ENCODE results near the gene ZMIZ1. TPM values are rescaled to one million over a fixed set of nuclear protein-coding genes. Genes with fewer than 3 reads are reported as not detected.

ZMIZ1 gene
- total and polyA plus RNA-seq, 5 donors = 38.0 to 83.1 (median 71.1) TPM

DNA sequence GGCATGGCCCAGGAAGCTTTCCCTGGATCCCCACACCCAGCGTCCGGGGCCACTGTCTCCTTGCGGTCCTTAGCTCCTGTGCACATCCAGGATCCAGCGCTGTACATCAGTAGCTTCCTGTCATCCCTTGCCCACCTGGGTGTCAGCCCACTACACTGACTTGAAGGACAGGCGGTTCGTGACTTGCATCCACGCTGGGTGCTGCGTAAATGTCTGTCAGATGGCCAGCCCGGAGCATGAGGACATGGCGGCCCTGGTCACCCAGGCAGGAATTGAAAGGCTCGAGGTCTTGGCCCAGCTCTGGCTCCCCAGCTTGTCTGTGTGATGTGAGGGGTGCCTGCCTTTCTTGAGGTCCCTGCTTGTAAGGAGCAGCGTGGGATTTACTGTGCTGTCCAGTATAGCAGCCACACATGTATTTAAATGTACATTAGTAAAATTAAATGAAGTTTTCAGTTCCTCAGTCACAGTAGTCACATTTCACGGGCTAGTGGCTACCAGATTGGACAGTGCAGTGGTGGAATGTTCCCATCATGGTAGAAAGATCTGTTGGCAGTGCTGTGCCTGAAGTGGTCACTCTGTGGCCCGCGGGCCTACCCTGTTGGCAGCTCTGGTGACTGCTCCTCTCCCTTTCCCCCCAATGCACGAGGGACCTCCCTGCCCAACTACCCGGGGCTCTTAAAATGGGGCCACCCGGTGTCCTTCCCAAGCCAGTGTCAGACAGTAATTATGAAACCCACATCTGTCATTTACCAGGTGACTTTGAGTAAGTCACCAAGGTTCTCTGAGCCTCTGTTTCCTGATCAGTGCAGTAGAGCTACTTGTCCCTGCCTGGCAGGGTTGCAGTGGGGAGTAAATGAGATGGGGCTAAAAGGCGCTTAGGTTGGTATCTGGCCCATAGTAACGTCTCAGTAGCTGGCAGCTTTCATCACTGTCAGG is 180.7 kb downstream of the ZMIZ1 start:
- WGBS = 87% methylated on average over 20 of the region's 20 CpGs
- Histone ChIP-seq H3K9me3 (ENCODE audit: control insufficient read depth, low read length) (no peaks in the 10 kb centered on the region), H3K4me1 (ENCODE audit: control insufficient read depth, insufficient read depth, low read length) (peaks cover 63% of the 10 kb centered on the region), H3K4me3 (ENCODE audit: low read length) (no peak overlapping the region), H3K27me3 (ENCODE audit: control insufficient read depth, insufficient read depth) (no peaks in the 10 kb centered on the region), H3K27ac (ENCODE audit: low read length) (no peak overlapping the region)
- DNase-seq (peak in 1 of 3 donors; percentile 48), ATAC-seq (no peak)
- intact Hi-C loops (cut with DNase I) = no loop called here

- Histone ChIP-seq H3K27ac (ENCODE audit: low read length) (no peak overlapping the region), H3K27me3 (ENCODE audit: control insufficient read depth, insufficient read depth) (no peaks in the 10 kb centered on the region), H3K9me3 (ENCODE audit: control insufficient read depth, low read length) (no peaks in the 10 kb centered on the region), H3K4me3 (ENCODE audit: low read length) (no peak overlapping the region), H3K4me1 (ENCODE audit: control insufficient read depth, insufficient read depth, low read length) (peaks cover 55% of the 10 kb centered on the region)
- DNase-seq (peak; percentile 59 to 84 (median 80)), ATAC-seq (no peak)
- intact Hi-C loops (cut with DNase I) = no loop called here
- 61% methylated on average over 5 of the region's 5 CpGs for WGBS
These were observed 181.5 kb downstream of the ZMIZ1 start for GRCh38 chr10:79250259-79250658.

DNA sequence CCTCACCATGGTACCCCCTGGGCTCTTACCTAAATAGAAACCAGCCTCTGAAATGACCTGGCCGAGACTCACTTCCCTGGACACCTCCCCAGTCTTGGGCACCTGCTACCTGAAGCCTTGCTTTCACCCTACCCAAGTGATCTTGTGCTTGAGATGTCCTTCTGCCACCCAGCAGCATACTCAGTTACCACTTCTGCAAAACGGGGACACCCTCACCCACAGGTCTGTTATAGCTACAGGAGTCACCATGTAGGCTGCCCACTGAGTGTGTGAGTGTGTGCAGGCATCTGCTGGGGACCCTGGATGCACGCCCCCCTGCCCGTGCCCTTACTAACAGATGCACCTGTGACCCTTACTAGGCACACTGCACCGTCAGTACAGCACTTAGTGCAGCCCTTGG is 183.7 kb downstream of the ZMIZ1 start:
- no peak for ATAC-seq
- no peaks in the 10 kb centered on the region for H3K9me3 ChIP-seq (ENCODE audit: control insufficient read depth, low read length)
- 88% methylated on average over 5 of the region's 5 CpGs for WGBS
- H3K27ac ChIP-seq (ENCODE audit: low read length) = no peak overlapping the region
- H3K4me3 ChIP-seq (ENCODE audit: low read length) = no peak overlapping the region
- DNase-seq = no peak
- H3K27me3 ChIP-seq (ENCODE audit: control insufficient read depth, insufficient read depth) = no peaks in the 10 kb centered on the region
- peaks cover 33% of the 10 kb centered on the region for H3K4me1 ChIP-seq (ENCODE audit: control insufficient read depth, insufficient read depth, low read length)
- intact Hi-C loops (cut with DNase I) = no loop called here

DNA sequence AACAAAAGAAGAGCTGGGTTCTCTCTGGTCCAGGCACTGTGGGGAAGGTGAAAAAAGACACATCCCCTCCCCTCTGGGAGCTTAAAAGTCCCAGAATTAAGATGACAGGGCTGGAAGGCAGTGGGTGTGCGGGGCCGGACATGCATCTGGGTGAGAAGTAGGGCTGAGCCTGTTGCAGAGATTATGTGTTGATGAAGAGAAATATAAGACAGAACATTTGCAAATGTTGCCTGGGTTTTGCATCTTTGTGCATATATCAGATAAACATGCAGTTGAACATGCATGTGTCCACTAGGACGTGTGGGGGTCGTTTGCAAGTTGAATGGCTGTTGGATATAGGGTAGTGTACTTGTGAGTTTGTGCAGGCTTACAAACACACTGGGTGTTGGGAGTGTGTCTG is 184.2 kb downstream of the ZMIZ1 start:
- H3K27me3 ChIP-seq (ENCODE audit: control insufficient read depth, insufficient read depth) = no peaks in the 10 kb centered on the region
- DNase-seq (no peak), ATAC-seq (no peak)
- H3K27ac ChIP-seq (ENCODE audit: low read length) = no peak overlapping the region
- intact Hi-C loops (cut with DNase I) = no loop called here
- no peaks in the 10 kb centered on the region for H3K9me3 ChIP-seq (ENCODE audit: control insufficient read depth, low read length)
- no peak overlapping the region for H3K4me3 ChIP-seq (ENCODE audit: low read length)
- peaks cover 28% of the 10 kb centered on the region for H3K4me1 ChIP-seq (ENCODE audit: control insufficient read depth, insufficient read depth, low read length)
- WGBS = 80% methylated on average over 4 of the region's 4 CpGs

GRCh38 chr10:79253704-79254103 is 184.9 kb downstream of the ZMIZ1 start:
- intact Hi-C loops (cut with DNase I) = no loop called here
- Histone ChIP-seq H3K9me3 (ENCODE audit: control insufficient read depth, low read length) (no peaks in the 10 kb centered on the region), H3K4me3 (ENCODE audit: low read length) (no peak overlapping the region), H3K27ac (ENCODE audit: low read length) (no peak overlapping the region), H3K4me1 (ENCODE audit: control insufficient read depth, insufficient read depth, low read length) (peaks cover 21% of the 10 kb centered on the region), H3K27me3 (ENCODE audit: control insufficient read depth, insufficient read depth) (no peaks in the 10 kb centered on the region)
- no peak for ATAC-seq
- no peak for DNase-seq
- 70% methylated on average over 3 of the region's 3 CpGs for WGBS

DNA sequence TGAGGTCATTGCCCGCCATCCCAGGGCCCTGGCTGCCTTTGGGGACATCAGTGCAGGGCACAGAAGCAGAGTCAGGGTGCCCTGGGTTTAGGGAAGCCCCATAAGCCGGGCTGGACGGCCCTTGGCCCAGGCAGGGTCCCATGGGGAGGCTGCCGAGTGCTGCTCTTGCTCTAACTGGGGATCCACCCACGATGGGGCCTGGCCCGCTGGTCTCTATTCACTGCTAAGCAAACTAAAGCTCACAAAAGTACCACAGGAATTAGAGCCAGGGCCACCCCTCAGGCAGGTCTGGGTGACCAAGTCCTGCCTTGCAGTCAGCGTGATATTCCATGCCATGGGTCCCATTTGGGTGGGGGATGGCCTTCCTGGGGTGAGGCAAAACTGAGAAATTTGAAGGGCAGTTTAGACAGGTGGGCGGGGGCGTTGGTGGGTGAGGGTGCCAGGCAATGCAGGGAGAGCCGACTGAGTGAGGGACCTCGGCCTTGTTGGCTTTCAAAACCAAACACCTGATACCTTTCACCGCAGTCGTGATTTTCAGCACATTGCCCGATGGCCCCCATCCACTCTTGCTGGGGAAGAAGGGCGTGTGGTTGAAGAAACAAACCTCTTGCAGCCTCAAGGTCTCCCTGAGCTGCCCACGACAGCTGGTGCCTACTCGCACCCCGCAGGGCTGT is 185.7 kb downstream of the ZMIZ1 start:
- H3K4me3 ChIP-seq (ENCODE audit: low read length) = no peak overlapping the region
- 79% methylated on average over 18 of the region's 18 CpGs for WGBS
- peak in 1 of 2 donors; percentile 10 for ATAC-seq
- H3K27ac ChIP-seq (ENCODE audit: low read length) = no peak overlapping the region
- no peaks in the 10 kb centered on the region for H3K9me3 ChIP-seq (ENCODE audit: control insufficient read depth, low read length)
- intact Hi-C loops (cut with DNase I) = no loop called here
- H3K4me1 ChIP-seq (ENCODE audit: control insufficient read depth, insufficient read depth, low read length) = peaks cover 17% of the 10 kb centered on the region
- no peaks in the 10 kb centered on the region for H3K27me3 ChIP-seq (ENCODE audit: control insufficient read depth, insufficient read depth)
- DNase-seq = peak in 1 of 3 donors; percentile 72

DNA sequence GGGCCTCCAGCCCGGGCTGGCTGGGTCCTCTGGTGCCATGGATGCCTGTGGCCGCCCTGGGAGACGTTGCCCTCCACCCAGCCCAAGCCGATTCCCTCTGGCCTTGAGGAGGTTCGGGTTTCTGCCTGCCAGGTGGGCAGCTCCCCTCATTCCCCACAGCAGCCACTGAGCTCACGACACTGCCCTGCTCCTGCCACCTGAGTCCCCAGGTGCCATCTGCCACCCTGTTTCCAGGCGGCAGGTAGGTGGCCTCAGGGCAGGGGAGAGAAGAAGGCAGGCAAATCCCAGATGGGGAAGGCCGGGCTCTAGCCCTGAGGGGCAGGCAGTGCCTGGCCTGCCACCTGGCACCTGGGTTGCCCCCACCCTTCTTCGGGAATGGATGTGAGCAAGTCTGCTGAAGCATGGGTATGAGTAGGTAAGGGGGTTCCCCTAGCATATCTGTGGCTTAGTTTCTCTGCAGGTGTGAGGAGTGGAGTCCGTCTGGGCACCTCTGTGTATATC is 186.3 kb downstream of the ZMIZ1 start:
- WGBS = 92% methylated on average over 10 of the region's 10 CpGs
- Histone ChIP-seq H3K27me3 (ENCODE audit: control insufficient read depth, insufficient read depth) (no peaks in the 10 kb centered on the region), H3K4me1 (ENCODE audit: control insufficient read depth, insufficient read depth, low read length) (peaks cover 19% of the 10 kb centered on the region), H3K27ac (ENCODE audit: low read length) (no peak overlapping the region), H3K9me3 (ENCODE audit: control insufficient read depth, low read length) (no peaks in the 10 kb centered on the region), H3K4me3 (ENCODE audit: low read length) (no peak overlapping the region)
- DNase-seq (no peak), ATAC-seq (no peak)
- intact Hi-C loops (cut with DNase I) = no loop called here

GRCh38 chr10:79256264-79256806 is 187.6 kb downstream of the ZMIZ1 start:
- no peaks in the 10 kb centered on the region for H3K9me3 ChIP-seq (ENCODE audit: control insufficient read depth, low read length)
- no peak overlapping the region for H3K27ac ChIP-seq (ENCODE audit: low read length)
- H3K4me3 ChIP-seq (ENCODE audit: low read length) = no peak overlapping the region
- 70% methylated on average over 3 of the region's 3 CpGs for WGBS
- DNase-seq (no peak), ATAC-seq (no peak)
- H3K4me1 ChIP-seq (ENCODE audit: control insufficient read depth, insufficient read depth, low read length) = peaks cover 27% of the 10 kb centered on the region
- no peaks in the 10 kb centered on the region for H3K27me3 ChIP-seq (ENCODE audit: control insufficient read depth, insufficient read depth)
- intact Hi-C loops (cut with DNase I) = no loop called here

DNA sequence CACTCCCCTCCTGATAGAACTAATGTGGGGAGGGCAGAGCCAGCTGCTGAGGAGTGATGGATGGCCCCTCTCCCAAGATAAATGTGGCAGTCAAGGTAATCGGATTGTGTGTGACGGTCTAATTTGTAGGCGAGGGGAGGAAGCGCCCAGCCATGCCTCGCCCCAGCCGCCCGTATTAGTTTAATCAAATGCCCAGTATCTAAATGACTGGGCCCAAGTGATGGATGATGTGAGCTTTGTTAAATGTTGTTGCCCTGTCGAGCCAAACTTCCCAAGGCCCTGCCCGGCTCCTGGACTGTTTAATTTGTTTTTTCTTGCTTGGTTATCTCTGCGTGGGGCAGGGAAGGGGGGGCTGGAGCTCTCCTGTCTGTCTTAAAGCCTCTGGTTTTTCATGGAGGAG is 190.1 kb downstream of the ZMIZ1 start:
- no peak for DNase-seq
- 73% methylated on average over 10 of the region's 10 CpGs for WGBS
- Histone ChIP-seq H3K27ac (ENCODE audit: low read length) (no peak overlapping the region), H3K9me3 (ENCODE audit: control insufficient read depth, low read length) (no peaks in the 10 kb centered on the region), H3K4me3 (ENCODE audit: low read length) (no peak overlapping the region), H3K27me3 (ENCODE audit: control insufficient read depth, insufficient read depth) (no peaks in the 10 kb centered on the region), H3K4me1 (ENCODE audit: control insufficient read depth, insufficient read depth, low read length) (peaks cover 22% of the 10 kb centered on the region)
- intact Hi-C loops (cut with DNase I) = no loop called here
- ATAC-seq = no peak

- intact Hi-C loops (cut with DNase I) = no loop called here
- H3K9me3 ChIP-seq (ENCODE audit: control insufficient read depth, low read length) = no peaks in the 10 kb centered on the region
- H3K4me3 ChIP-seq (ENCODE audit: low read length) = no peak overlapping the region
- 85% methylated on average over 7 of the region's 7 CpGs for WGBS
- no peak overlapping the region for H3K27ac ChIP-seq (ENCODE audit: low read length)
- DNase-seq (no peak), ATAC-seq (no peak)
- H3K4me1 ChIP-seq (ENCODE audit: control insufficient read depth, insufficient read depth, low read length) = peaks cover 20% of the 10 kb centered on the region
- H3K27me3 ChIP-seq (ENCODE audit: control insufficient read depth, insufficient read depth) = no peaks in the 10 kb centered on the region
These were observed 191.1 kb downstream of the ZMIZ1 start for GRCh38 chr10:79259834-79260233.
